Uterus (tissue), 4 donors: ENCODE results near the gene FLACC1. TPM values are rescaled to one million over a fixed set of nuclear protein-coding genes. Genes with fewer than 3 reads are reported as not detected.

ENCODE experiments used
- DNase-seq, 2 donors: peaks; one replicate each; pipeline ENCODE4 v3.0.0-alpha.2; 2019 to 2020
- H3K27ac ChIP-seq, 2 donors: fragments of 200-600 bp; sonication (generic); 1 replicate in 1 of 2; 2 replicates in 1 of 2; pipeline ENCODE4 v1.5.1; 2016 to 2018
- H3K27me3 ChIP-seq, 2 donors: fragments of 200-600 bp; sonication (generic); one replicate each; pipeline ENCODE4 v1.5.1; 2018 to 2019; ENCODE audit warnings: control low read depth in 1 of 2
- H3K36me3 ChIP-seq, 2 donors: fragments of 200-600 bp; sonication (generic); one replicate each; pipeline ENCODE4 v1.5.1; 2019; ENCODE audit warnings: control low read depth in 1 of 2
- H3K4me1 ChIP-seq, 2 donors: fragments of 200-600 bp; sonication (generic); one replicate each; pipeline ENCODE4 v1.5.1; 2018 to 2019; ENCODE audit warnings: control low read depth in 1 of 2
- H3K4me3 ChIP-seq, 2 donors: fragments of 200-600 bp; sonication (generic); 1 replicate in 1 of 2; 2 replicates in 1 of 2; pipeline ENCODE4 v1.5.1; 2018 to 2019; ENCODE audit warnings: mild to moderate bottlenecking in 1 of 2
- H3K9me3 ChIP-seq, 2 donors: fragments of 200-600 bp; sonication (generic); one replicate each; pipeline ENCODE4 v1.5.1; 2019; ENCODE audit warnings: control low read depth in 1 of 2
- CTCF ChIP-seq, 4 experiments: fragments of 200-600 bp in 2 of 4; fragments of 450-650 bp in 2 of 4; sonication (generic) in 2 of 4; IDR thresholded peaks; one replicate each; pipeline ENCODE4 v1.5.1; 2016 to 2019; ENCODE audit warnings: antibody characterized with exemption in 4 of 4, mild to moderate bottlenecking in 2 of 4, moderate library complexity in 1 of 4
- POLR2A ChIP-seq, 2 donors: fragments of 450-650 bp; IDR thresholded peaks; one replicate each; pipeline ENCODE4 v1.6.1; 2016; ENCODE audit warnings: antibody characterized with exemption in 2 of 2, mild to moderate bottlenecking in 1 of 2, moderate library complexity in 1 of 2
- intact Hi-C: fragments of 100-400 bp; cut with DNase I; formaldehyde crosslinking; loops from one replicate; pipeline ENCODE4 v1.15.1; 2023; ENCODE audit warnings: low total_unique reads
- total RNA-seq, 4 donors: library from RNA; depleted of rRNA in 3 of 4; stranded (reverse); fragments of >200 nt in 3 of 4; gene quantifications; one replicate each; pipeline versions ENCODE4 v1.1.0 to v1.2.4, GENCODE V29; 2014 to 2023
- donor health status: DM: yes; HTN: yes; CAD: no.

Gene FLACC1
- total RNA-seq, 4 donors from 2014 or later = 0.26 to 2.0 (median 1.5) TPM; not detected in 1

- H3K36me3 ChIP-seq = no peaks in the 10 kb centered on the region
- no peaks in the 10 kb centered on the region for H3K27me3 ChIP-seq
- intact Hi-C loops = no loop called here
- H3K4me1 ChIP-seq = no peaks in the 10 kb centered on the region
- TF ChIP-seq POLR2A (IDR thresholded peaks at IDR 0.05) (no peak), CTCF (IDR thresholded peaks at IDR 0.05) (peak in 1 of 4 experiments; percentile 6)
- no peaks in the 10 kb centered on the region for H3K9me3 ChIP-seq
- H3K4me3 ChIP-seq = peak overlapping the region; percentile 52 to 65
- peak overlapping the region; percentile 80 to 94 for H3K27ac ChIP-seq
- DNase-seq = no peak
Observed at GRCh38 chr2:201258666-201259615, 98.2 kb downstream of the FLACC1 start.

- H3K4me3 ChIP-seq = peak overlapping the region; percentile 52 to 65
- TF ChIP-seq POLR2A (IDR thresholded peaks at IDR 0.05) = peak; percentile 17 to 31
- TF ChIP-seq CTCF (IDR thresholded peaks at IDR 0.05) = no peak
- H3K27me3 ChIP-seq = no peaks in the 10 kb centered on the region
- H3K27ac ChIP-seq = peak overlapping the region; percentile 80 to 94
- no peaks in the 10 kb centered on the region for H3K36me3 ChIP-seq
- no peaks in the 10 kb centered on the region for H3K9me3 ChIP-seq
- peak; percentile 43 to 70 for DNase-seq
- H3K4me1 ChIP-seq = no peaks in the 10 kb centered on the region
- intact Hi-C loops = no loop called here
Observed at GRCh38 chr2:201257956-201258665, 99.0 kb downstream of the FLACC1 start.

- Histone ChIP-seq H3K27me3 (no peaks in the 10 kb centered on the region), H3K4me1 (no peaks in the 10 kb centered on the region), H3K36me3 (no peaks in the 10 kb centered on the region), H3K27ac (peak overlapping the region; percentile 80 to 94), H3K4me3 (peak overlapping the region; percentile 52 to 65), H3K9me3 (no peaks in the 10 kb centered on the region)
- no peak for DNase-seq
- no peak for TF ChIP-seq CTCF (IDR thresholded peaks at IDR 0.05)
- no peak for TF ChIP-seq POLR2A (IDR thresholded peaks at IDR 0.05)
- intact Hi-C loops = no loop called here
Observed at GRCh38 chr2:201257381-201257955, 99.7 kb downstream of the FLACC1 start.

- Histone ChIP-seq H3K4me3 (no peak overlapping the region), H3K9me3 (no peaks in the 10 kb centered on the region), H3K27me3 (no peaks in the 10 kb centered on the region), H3K27ac (no peak overlapping the region), H3K36me3 (no peaks in the 10 kb centered on the region), H3K4me1 (no peaks in the 10 kb centered on the region)
- intact Hi-C loops = no loop called here
- TF ChIP-seq POLR2A (IDR thresholded peaks at IDR 0.05) (no peak), CTCF (IDR thresholded peaks at IDR 0.05) (no peak)
- DNase-seq = no peak
Observed at GRCh38 chr2:201256082-201256481, 101.1 kb downstream of the FLACC1 start.
